ENCODE measurements around the gene NBPF1.
"Not testable (repeated sequence)": the region's sequence is repeated elsewhere in the genome, so short reads cannot be mapped to it uniquely, and the experiment has no call there.

The NBPF1 gene

DNA sequence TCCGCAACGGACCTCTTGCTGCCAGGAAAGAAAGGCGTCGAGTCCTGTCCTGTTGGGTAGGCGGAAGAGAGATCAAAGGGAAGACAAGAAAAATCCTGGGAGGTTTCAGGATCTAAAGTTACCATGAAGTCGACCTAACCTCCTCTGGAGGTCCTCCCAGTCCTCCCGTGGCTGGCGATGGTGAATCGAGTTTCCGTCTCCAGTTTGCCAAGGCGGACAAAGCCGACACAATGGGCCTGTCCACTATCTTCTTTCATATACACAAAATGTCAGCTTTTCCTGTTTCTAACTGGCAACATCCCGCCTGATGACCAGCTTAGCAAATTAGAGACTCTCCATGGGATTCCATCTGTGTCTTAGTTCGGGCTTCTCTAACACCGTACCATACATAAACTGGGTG, 76.6 kb downstream of the NBPF1 start:
- not testable (repeated sequence) for H3K4me1 ChIP-seq (ENCODE audit: control insufficient read depth, insufficient read depth, low read length); H3K4me3 ChIP-seq (ENCODE audit: low read depth, low read length); H3K36me3 ChIP-seq (ENCODE audit: control insufficient read depth, insufficient read depth, low read length); H3K9ac ChIP-seq (ENCODE audit: low read depth, low read length); H3K9me3 ChIP-seq (ENCODE audit: control insufficient read depth, insufficient read depth, low read length)
- peaks cover 12% of the 10 kb centered on the region for H3K27me3 ChIP-seq (ENCODE audit: control insufficient read depth, insufficient read depth, low read length)

DNA sequence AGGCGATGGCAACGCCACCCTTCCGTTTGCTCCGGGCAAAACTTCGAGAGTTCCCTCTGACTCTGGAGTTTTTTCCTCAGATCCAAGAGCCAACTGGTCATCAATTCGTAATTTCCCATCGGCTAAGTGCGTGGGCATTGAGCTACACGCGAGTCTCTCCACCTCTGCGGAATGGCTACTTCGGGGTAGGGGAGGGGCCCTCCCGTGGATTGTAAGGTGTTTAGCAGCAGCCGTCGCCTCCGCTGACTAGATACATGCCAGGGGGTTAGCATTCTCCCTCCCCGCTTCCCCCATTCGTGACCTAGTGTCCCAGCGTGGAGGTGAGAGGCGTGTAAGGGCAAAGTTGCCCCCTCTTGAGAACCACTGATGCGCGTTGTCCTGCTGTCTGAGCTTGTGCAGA, 77.5 kb downstream of the NBPF1 start:
- peaks cover 13% of the 10 kb centered on the region for H3K27me3 ChIP-seq (ENCODE audit: control insufficient read depth, insufficient read depth, low read length)
- H3K36me3 ChIP-seq (ENCODE audit: control insufficient read depth, insufficient read depth, low read length); H3K9me3 ChIP-seq (ENCODE audit: control insufficient read depth, insufficient read depth, low read length); H3K9ac ChIP-seq (ENCODE audit: low read depth, low read length); H3K4me1 ChIP-seq (ENCODE audit: control insufficient read depth, insufficient read depth, low read length): not testable (repeated sequence)
- H3K4me3 ChIP-seq (ENCODE audit: low read depth, low read length), result peak overlapping the region; percentile 66

- peaks cover 13% of the 10 kb centered on the region for H3K27me3 ChIP-seq (ENCODE audit: control insufficient read depth, insufficient read depth, low read length)
- not testable (repeated sequence) for H3K9me3 ChIP-seq (ENCODE audit: control insufficient read depth, insufficient read depth, low read length); H3K36me3 ChIP-seq (ENCODE audit: control insufficient read depth, insufficient read depth, low read length); H3K4me1 ChIP-seq (ENCODE audit: control insufficient read depth, insufficient read depth, low read length); H3K9ac ChIP-seq (ENCODE audit: low read depth, low read length)
- H3K4me3 ChIP-seq (ENCODE audit: low read depth, low read length), result peak overlapping the region; percentile 66
Measured at GRCh38 chr1:16535487-16535886, 77.9 kb downstream of the NBPF1 start.

GRCh38 chr1:16534829-16535456, 78.4 kb downstream of the NBPF1 start:
- Histone ChIP-seq H3K4me3 (ENCODE audit: low read depth, low read length) (peak overlapping the region; percentile 66), H3K27me3 (ENCODE audit: control insufficient read depth, insufficient read depth, low read length) (peaks cover 13% of the 10 kb centered on the region)
- H3K36me3 ChIP-seq (ENCODE audit: control insufficient read depth, insufficient read depth, low read length); H3K9me3 ChIP-seq (ENCODE audit: control insufficient read depth, insufficient read depth, low read length); H3K4me1 ChIP-seq (ENCODE audit: control insufficient read depth, insufficient read depth, low read length); H3K9ac ChIP-seq (ENCODE audit: low read depth, low read length): not testable (repeated sequence)

DNA sequence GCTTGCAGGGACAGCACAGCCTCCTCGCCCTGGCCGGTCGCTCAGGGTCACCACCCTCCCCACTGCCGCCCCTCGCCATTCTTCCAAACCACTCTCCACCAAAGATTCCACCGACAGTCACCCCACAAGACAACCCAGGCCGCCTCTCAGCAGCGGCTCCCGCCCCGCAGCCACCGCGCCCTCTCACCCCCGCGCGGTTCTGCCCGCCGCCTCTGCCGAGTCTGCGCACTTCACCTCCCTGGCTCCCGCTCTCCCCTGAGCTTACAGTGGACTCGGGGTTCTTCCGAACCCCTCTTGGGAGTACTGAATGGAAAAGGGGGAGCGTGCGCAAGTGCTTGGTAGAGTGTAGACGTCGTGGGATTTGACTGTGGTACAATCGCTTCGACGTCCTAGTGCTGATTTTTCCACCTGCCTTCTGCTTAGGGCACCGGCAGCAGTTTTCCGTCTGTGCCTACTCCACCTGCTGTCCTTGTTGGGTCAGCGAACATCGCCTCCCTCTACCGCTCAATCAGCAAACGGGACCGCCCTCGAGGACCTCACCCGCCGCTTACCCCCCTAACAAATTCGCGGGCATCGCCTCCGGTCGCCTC, 79.0 kb downstream of the NBPF1 start:
- not testable (repeated sequence) for H3K4me1 ChIP-seq (ENCODE audit: control insufficient read depth, insufficient read depth, low read length); H3K36me3 ChIP-seq (ENCODE audit: control insufficient read depth, insufficient read depth, low read length); H3K9me3 ChIP-seq (ENCODE audit: control insufficient read depth, insufficient read depth, low read length); H3K9ac ChIP-seq (ENCODE audit: low read depth, low read length)
- Histone ChIP-seq H3K27me3 (ENCODE audit: control insufficient read depth, insufficient read depth, low read length) (peaks cover 13% of the 10 kb centered on the region), H3K4me3 (ENCODE audit: low read depth, low read length) (peak overlapping the region; percentile 41)

DNA sequence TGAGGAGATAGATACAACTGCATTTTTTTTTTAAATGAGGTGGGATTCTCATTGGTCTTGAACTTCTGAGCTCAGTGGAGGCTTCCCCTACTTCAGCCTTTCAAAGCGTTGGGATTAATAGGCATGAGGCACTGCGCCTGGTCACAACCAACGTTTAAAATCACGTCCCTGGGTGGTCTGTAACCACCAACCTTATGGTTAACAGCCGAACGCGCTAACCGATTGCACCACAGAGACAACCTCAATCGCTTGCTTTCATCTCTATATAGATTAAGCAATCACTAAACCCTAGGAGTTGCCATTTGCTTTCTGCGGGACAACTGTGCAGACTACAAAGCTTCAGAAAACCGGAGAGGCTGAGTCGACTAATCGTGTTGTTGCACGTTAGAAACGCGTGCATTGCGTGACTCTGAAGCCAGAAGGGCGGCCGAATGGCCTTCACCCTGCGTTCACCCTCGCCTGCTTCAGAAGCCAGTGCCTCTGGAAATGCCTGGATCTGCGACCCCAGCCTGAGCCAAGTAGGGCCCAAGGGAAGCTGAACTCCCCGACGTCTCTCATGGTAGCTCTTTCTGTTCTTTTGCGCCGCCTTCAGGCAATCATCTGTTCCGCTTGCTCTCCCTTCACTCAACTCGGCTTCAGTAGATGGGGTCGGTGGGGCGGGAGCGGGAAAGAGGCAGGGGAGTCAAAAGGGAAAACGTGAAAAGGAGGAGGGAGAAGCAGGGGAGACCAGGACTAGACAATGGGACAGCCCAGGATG, 81.0 kb downstream of the NBPF1 start:
- H3K36me3 ChIP-seq (ENCODE audit: control insufficient read depth, insufficient read depth, low read length); H3K9me3 ChIP-seq (ENCODE audit: control insufficient read depth, insufficient read depth, low read length); H3K9ac ChIP-seq (ENCODE audit: low read depth, low read length); H3K4me1 ChIP-seq (ENCODE audit: control insufficient read depth, insufficient read depth, low read length): not testable (repeated sequence)
- peaks cover 13% of the 10 kb centered on the region for H3K27me3 ChIP-seq (ENCODE audit: control insufficient read depth, insufficient read depth, low read length)
- peak overlapping the region; percentile 46 for H3K4me3 ChIP-seq (ENCODE audit: low read depth, low read length)

- not testable (repeated sequence) for H3K9me3 ChIP-seq (ENCODE audit: control insufficient read depth, insufficient read depth, low read length); H3K4me1 ChIP-seq (ENCODE audit: control insufficient read depth, insufficient read depth, low read length); H3K9ac ChIP-seq (ENCODE audit: low read depth, low read length); H3K36me3 ChIP-seq (ENCODE audit: control insufficient read depth, insufficient read depth, low read length); H3K27me3 ChIP-seq (ENCODE audit: control insufficient read depth, insufficient read depth, low read length); H3K4me3 ChIP-seq (ENCODE audit: low read depth, low read length)
Measured at GRCh38 chr1:16528338-16528737, 85.0 kb downstream of the NBPF1 start.

DNA sequence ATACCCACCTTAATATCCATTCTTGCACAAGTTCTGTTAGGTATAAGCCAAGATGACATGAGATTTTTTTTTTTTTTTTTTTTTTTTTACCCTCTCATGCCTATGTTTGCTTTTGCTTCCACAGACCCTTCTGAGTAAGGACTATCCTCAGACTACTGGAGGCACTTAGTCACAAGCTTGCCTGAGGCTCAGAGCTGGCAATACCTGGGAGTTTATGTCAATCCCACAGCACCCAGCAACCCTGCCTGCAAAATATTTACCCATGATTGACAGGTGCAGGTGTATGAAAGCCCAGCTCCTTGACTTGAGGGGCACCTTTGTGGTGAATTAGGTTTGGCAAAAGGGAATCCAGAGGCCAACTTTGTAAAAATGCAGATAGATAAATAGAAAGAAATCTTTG, 87.6 kb downstream of the NBPF1 start:
- H3K9ac ChIP-seq (ENCODE audit: low read depth, low read length); H3K4me1 ChIP-seq (ENCODE audit: control insufficient read depth, insufficient read depth, low read length); H3K27me3 ChIP-seq (ENCODE audit: control insufficient read depth, insufficient read depth, low read length); H3K9me3 ChIP-seq (ENCODE audit: control insufficient read depth, insufficient read depth, low read length); H3K4me3 ChIP-seq (ENCODE audit: low read depth, low read length); H3K36me3 ChIP-seq (ENCODE audit: control insufficient read depth, insufficient read depth, low read length): not testable (repeated sequence)

- H3K4me3 ChIP-seq (ENCODE audit: low read depth, low read length), result peak overlapping the region; percentile 53
- not testable (repeated sequence) for H3K9me3 ChIP-seq (ENCODE audit: control insufficient read depth, insufficient read depth, low read length); H3K4me1 ChIP-seq (ENCODE audit: control insufficient read depth, insufficient read depth, low read length); H3K36me3 ChIP-seq (ENCODE audit: control insufficient read depth, insufficient read depth, low read length); H3K9ac ChIP-seq (ENCODE audit: low read depth, low read length)
- H3K27me3 ChIP-seq (ENCODE audit: control insufficient read depth, insufficient read depth, low read length), result peaks cover 14% of the 10 kb centered on the region
Measured at GRCh38 chr1:16521679-16522078, 91.7 kb downstream of the NBPF1 start.

DNA sequence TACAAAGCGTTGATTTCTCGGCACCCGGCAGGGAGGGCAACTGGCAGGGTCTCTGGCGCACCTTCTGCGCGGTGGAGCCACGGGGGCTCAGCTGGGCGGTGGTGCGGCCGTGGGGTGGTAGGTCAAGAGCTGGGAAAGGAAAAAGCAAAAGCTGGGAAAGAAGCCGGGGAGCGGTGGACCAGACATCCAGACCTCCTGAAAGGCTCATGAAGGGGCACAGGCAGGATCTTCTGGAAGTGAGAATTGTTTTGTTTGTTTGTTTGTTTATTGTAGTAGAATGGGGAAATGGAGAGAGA, 92.1 kb downstream of the NBPF1 start:
- Histone ChIP-seq H3K4me3 (ENCODE audit: low read depth, low read length) (peak overlapping the region; percentile 53), H3K27me3 (ENCODE audit: control insufficient read depth, insufficient read depth, low read length) (peaks cover 14% of the 10 kb centered on the region), H3K4me1 (ENCODE audit: control insufficient read depth, insufficient read depth, low read length) (no peaks in the 10 kb centered on the region), H3K36me3 (ENCODE audit: control insufficient read depth, insufficient read depth, low read length) (no peaks in the 10 kb centered on the region), H3K9ac (ENCODE audit: low read depth, low read length) (no peak overlapping the region), H3K9me3 (ENCODE audit: control insufficient read depth, insufficient read depth, low read length) (no peaks in the 10 kb centered on the region)

DNA sequence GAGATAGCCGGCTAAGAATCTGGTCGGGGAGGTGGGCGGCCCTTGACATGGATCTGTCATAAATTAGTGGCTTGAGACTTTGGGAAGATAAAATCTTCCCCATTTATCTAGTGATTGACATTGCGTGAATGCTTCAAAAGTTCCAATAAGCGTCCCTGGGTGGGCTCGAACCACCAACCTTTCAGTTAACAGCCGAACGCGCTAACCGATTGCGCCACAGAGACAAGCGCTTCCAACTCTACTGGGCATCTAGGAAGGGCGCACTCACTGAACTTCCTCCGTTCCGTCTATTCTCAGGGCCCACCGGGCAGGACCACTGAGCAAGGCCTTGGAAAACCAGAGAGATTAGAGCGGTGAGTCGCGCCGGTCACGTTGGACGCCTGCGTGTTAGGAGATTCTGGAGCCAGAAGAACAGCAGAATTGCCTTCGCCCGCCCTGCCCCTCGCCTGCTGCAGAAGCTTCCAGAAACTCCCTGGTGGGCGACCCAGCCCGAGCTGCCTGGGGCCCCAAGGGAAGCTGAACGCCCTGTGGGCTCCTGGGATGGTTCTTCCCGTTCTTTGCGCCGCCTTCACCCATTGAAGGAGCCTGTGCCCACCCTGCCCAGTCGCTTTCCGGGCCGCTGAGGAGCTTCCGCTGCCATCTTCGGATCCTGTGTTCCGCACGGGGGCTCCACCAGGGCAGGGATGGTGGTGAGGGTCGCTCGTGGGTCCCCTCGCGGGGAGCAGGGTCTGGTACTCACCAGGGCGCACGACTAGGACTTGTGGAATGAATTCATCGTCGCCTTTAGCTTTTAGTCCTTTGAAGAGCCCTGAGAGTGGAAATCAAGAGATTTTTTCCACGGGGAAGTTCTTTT, 92.7 kb downstream of the NBPF1 start:
- Histone ChIP-seq H3K4me3 (ENCODE audit: low read depth, low read length) (peak overlapping the region; percentile 53), H3K27me3 (ENCODE audit: control insufficient read depth, insufficient read depth, low read length) (peaks cover 14% of the 10 kb centered on the region)
- not testable (repeated sequence) for H3K9me3 ChIP-seq (ENCODE audit: control insufficient read depth, insufficient read depth, low read length); H3K36me3 ChIP-seq (ENCODE audit: control insufficient read depth, insufficient read depth, low read length); H3K9ac ChIP-seq (ENCODE audit: low read depth, low read length); H3K4me1 ChIP-seq (ENCODE audit: control insufficient read depth, insufficient read depth, low read length)
